Adrenal gland (tissue), 12 donors: ENCODE data around the gene SLC7A10. TPM values are rescaled to one million over a fixed set of nuclear protein-coding genes. Genes with fewer than 3 reads are reported as not detected.

Experiments
- DNase-seq, 7 donors: peaks; one replicate each; pipeline ENCODE4 v3.0.0-alpha.2; 2019 to 2020
- H3K27ac ChIP-seq, 5 donors: fragments of 200-600 bp; sonication (generic) in 4 of 5; 1 replicate in 3 of 5; 2 replicates in 2 of 5; pipeline versions ENCODE4 v1.5.1 to v1.8.0; 2016 to 2020; ENCODE audit warnings: mild to moderate bottlenecking in 1 of 5
- H3K27me3 ChIP-seq: fragments of 200-600 bp; 2 replicates; pipeline ENCODE4 v1.8.0; 2021
- H3K36me3 ChIP-seq, 2 donors: fragments of 200-600 bp; replicated peaks in 1 of 2; 1 replicate in 1 of 2; 2 replicates in 1 of 2; pipeline versions ENCODE4 v1.5.1 to v1.8.0; 2018 to 2022
- H3K4me1 ChIP-seq, 2 donors: fragments of 200-600 bp; replicated peaks in 1 of 2; 1 replicate in 1 of 2; 2 replicates in 1 of 2; pipeline versions ENCODE4 v1.5.1 to v1.8.0; 2018 to 2021
- H3K4me3 ChIP-seq, 4 donors: fragments of 200-600 bp; sonication (generic) in 3 of 4; one replicate each; pipeline ENCODE4 v1.5.1; 2016 to 2018
- H3K9me3 ChIP-seq, 3 donors: fragments of 200-600 bp; sonication (generic) in 1 of 3; replicated peaks in 1 of 3; 1 replicate in 2 of 3; 2 replicates in 1 of 3; pipeline versions ENCODE4 v1.5.1 to v1.8.0; 2016 to 2021
- POLR2A ChIP-seq, 2 donors: fragments of 450-650 bp; IDR thresholded peaks; one replicate each; pipeline ENCODE4 v1.6.1; 2017; ENCODE audit warnings: antibody characterized with exemption in 2 of 2, mild to moderate bottlenecking in 2 of 2, moderate library complexity in 1 of 2
- WGBS, 4 donors: extraction: QIAGEN DNeasy Blood & Tissue Kit in 2 of 4; methylation state at CpG; one replicate each; pipeline versions ENCODE4 v1.1.5 to v1.1.7; 2013 to 2017; 5-methylcytosine and 5-hydroxymethylcytosine counted together
- intact Hi-C, 2 donors: fragments of 100-400 bp; cut with DNase I; formaldehyde crosslinking; loops; one replicate each; pipeline versions ENCODE4 v1.14.1 to v1.15.0; 2022 to 2023
- polyA plus RNA-seq, 3 donors: library from polyadenylated mRNA; stranded (reverse); fragments of 200-250 nt in 2 of 3; fragments of 350-450 nt in 1 of 3; fragmentation: Illumina TruSeq in 1 of 3; extraction: RNeasy Lipid Tissue Mini Kit (QIAGEN cat#74804) in 1 of 3; gene quantifications; one replicate each; pipeline ENCODE4 v1.2.3, GENCODE V29; 2013 to 2014
- total RNA-seq, 9 donors: library from RNA; depleted of rRNA in 4 of 9; stranded (reverse); fragments of >200 nt in 4 of 9; fragments of 120-200 nt in 1 of 9; fragmentation: NEBNext Ultra II Directional in 1 of 9; extraction: Animal tissue kit (Norgen Biotek cat#: 25700) in 1 of 9; gene quantifications; one replicate each; pipeline versions ENCODE4 v1.1.0 to v1.2.4, GENCODE V29; 2013 to 2023
- TF ChIP-seq, protein P1 (sequence below), 6 experiments: fragments of 450-650 bp in 4 of 6; fragments of 200-600 bp in 2 of 6; sonication (generic) in 1 of 6; IDR thresholded peaks; 1 replicate in 5 of 6; 2 replicates in 1 of 6; pipeline versions ENCODE4 v1.5.1 to v1.8.0; 2016 to 2021; ENCODE audit warnings: antibody characterized with exemption in 6 of 6, mild to moderate bottlenecking in 2 of 6, moderate library complexity in 1 of 6
- donor health status: healthy with polysubstance abuse.
- donor health status: Bipolar disorder and iron deficiency.
- donor health status: DM: yes; HTN: yes; CAD: no.
- donor health status: DM: no; HTN: no; CAD: no.
- donor health status: DM: no; HTN: no; CAD: no.
- donor health status: DM: yes; HTN: yes; CAD: no.

Gene SLC7A10
- total and polyA plus RNA-seq, 12 donors: 0.14 to 9.3 (median 0.45) TPM; not detected in 4

DNA sequence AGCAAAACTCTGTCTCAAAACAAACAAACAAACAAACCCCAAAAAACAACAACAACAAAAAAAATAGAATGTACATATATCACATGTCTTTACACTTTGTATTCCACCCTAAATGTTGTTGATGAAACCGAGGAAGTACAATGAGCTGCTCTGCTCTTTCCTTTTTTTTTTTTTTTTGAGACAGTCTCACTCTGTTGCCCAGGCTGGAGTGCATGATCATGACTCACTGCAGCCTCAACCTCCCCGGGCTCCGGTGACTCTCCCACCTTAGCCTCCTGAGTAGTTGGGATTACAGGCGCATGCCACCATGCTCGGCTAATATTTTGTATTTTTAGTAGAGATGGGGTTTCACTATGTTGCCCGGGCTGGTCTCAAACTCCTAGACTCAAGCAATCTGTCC is 62.2 kb downstream of the SLC7A10 start:
- no peaks in the 10 kb centered on the region for H3K36me3 ChIP-seq
- TF ChIP-seq, protein P1, sequence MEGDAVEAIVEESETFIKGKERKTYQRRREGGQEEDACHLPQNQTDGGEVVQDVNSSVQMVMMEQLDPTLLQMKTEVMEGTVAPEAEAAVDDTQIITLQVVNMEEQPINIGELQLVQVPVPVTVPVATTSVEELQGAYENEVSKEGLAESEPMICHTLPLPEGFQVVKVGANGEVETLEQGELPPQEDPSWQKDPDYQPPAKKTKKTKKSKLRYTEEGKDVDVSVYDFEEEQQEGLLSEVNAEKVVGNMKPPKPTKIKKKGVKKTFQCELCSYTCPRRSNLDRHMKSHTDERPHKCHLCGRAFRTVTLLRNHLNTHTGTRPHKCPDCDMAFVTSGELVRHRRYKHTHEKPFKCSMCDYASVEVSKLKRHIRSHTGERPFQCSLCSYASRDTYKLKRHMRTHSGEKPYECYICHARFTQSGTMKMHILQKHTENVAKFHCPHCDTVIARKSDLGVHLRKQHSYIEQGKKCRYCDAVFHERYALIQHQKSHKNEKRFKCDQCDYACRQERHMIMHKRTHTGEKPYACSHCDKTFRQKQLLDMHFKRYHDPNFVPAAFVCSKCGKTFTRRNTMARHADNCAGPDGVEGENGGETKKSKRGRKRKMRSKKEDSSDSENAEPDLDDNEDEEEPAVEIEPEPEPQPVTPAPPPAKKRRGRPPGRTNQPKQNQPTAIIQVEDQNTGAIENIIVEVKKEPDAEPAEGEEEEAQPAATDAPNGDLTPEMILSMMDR (IDR thresholded peaks at IDR 0.05): no peak
- TF ChIP-seq POLR2A (IDR thresholded peaks at IDR 0.05): no peak
- no peak overlapping the region for H3K4me3 ChIP-seq
- no peaks in the 10 kb centered on the region for H3K4me1 ChIP-seq
- H3K9me3 ChIP-seq: no peaks in the 10 kb centered on the region
- 78 to 90% (median 86%) methylated on average over 6 of the region's 6 CpGs for WGBS, 4 donors
- H3K27me3 ChIP-seq: no peaks in the 10 kb centered on the region
- intact Hi-C loops: no loop called here
- no peak overlapping the region for H3K27ac ChIP-seq
- DNase-seq: no peak

- Histone ChIP-seq H3K4me3 (no peak overlapping the region), H3K9me3 (no peaks in the 10 kb centered on the region), H3K27ac (no peak overlapping the region), H3K27me3 (no peaks in the 10 kb centered on the region), H3K4me1 (no peaks in the 10 kb centered on the region), H3K36me3 (no peaks in the 10 kb centered on the region)
- 57 to 83% (median 73%) methylated on average over 3 to 4 of the region's 4 CpGs for WGBS, 4 donors
- intact Hi-C loops: no loop called here
- TF ChIP-seq, protein P1 (IDR thresholded peaks at IDR 0.05): no peak
- no peak for TF ChIP-seq POLR2A (IDR thresholded peaks at IDR 0.05)
- no peak for DNase-seq
These were observed 64.4 kb downstream of the SLC7A10 start for GRCh38 chr19:33161201-33161600.

DNA sequence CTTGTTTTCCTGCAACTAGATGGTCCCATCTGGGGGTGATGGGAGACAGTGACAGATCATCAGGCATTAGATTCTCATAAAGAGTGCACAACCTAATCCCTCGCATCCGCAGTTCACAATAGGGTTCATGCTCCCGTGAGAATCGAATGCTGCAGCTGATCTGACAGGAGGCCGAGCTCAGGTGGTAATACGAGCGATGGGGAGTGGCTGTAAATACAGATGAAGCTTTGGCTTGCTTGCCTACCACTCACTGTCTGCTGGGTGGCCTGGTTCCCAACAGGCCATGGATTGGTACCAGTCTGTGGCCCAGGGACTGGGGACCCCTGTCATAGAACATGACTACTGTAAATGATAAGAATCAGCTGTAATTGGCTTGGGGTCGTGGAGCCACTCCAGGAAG is 65.8 kb downstream of the SLC7A10 start:
- H3K36me3 ChIP-seq: no peaks in the 10 kb centered on the region
- no peaks in the 10 kb centered on the region for H3K9me3 ChIP-seq
- no peak for DNase-seq
- no peak overlapping the region for H3K4me3 ChIP-seq
- no peak for TF ChIP-seq POLR2A (IDR thresholded peaks at IDR 0.05)
- TF ChIP-seq, protein P1 (IDR thresholded peaks at IDR 0.05): no peak
- H3K27ac ChIP-seq: no peak overlapping the region
- no peaks in the 10 kb centered on the region for H3K27me3 ChIP-seq
- intact Hi-C loops: no loop called here
- no peaks in the 10 kb centered on the region for H3K4me1 ChIP-seq
- 88 to 95% (median 93%) methylated on average over 6 to 8 of the region's 8 CpGs for WGBS, 4 donors

DNA sequence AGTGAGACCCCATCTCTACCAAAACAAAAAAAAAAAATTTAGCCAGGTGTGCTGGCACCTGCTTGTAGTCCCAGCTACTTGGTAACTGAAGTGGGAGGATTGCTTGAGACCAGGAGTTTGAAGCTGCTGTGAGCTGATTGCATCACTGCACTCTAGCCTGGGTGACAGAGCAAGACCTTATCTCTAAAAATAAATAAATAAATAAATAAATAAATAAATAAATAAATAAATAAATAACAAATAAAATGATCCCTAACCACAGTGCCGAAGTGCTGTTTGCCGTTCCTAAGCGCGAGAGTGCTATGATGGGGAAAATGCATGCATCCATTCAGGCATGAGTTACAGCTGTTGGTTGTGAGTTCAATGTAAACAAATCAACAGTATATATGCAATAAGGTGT is 66.5 kb downstream of the SLC7A10 start:
- WGBS, 4 donors: 97 to 99% (median 98%) methylated on average over 4 of the region's 4 CpGs
- TF ChIP-seq POLR2A (IDR thresholded peaks at IDR 0.05): no peak
- TF ChIP-seq, protein P1 (IDR thresholded peaks at IDR 0.05): no peak
- H3K27me3 ChIP-seq: no peaks in the 10 kb centered on the region
- H3K27ac ChIP-seq: no peak overlapping the region
- no peaks in the 10 kb centered on the region for H3K9me3 ChIP-seq
- no peak overlapping the region for H3K4me3 ChIP-seq
- DNase-seq: no peak
- intact Hi-C loops: no loop called here
- H3K4me1 ChIP-seq: no peaks in the 10 kb centered on the region
- no peaks in the 10 kb centered on the region for H3K36me3 ChIP-seq

Other genes starting within 250 kb of the SLC7A10 start
- 1 to 10 TPM in 5 of 9 donors, under 1 TPM in 3, not detected in 1; 0.52 to 1.3 (median 1.0) TPM for gene RHPN2, start 161.0 kb downstream of the SLC7A10 start, total RNA-seq
- 1 to 10 TPM in 1 of 3 donors, under 1 TPM in 2; 0.54 to 1.3 (median 0.72) TPM for gene RHPN2, start 161.0 kb downstream of the SLC7A10 start, polyA plus RNA-seq
- 10 to 100 TPM in 1 of 9 donors, 1 to 10 TPM in 8; 4.6 to 11.6 (median 6.8) TPM for gene GPATCH1, start 144.7 kb downstream of the SLC7A10 start, total RNA-seq
- gene GPATCH1, start 144.7 kb downstream of the SLC7A10 start, polyA plus RNA-seq: 1 to 10 TPM; 7.0 to 10.0 (median 9.1) TPM
- gene WDR88, start 93.7 kb downstream of the SLC7A10 start, total RNA-seq: under 1 TPM in 1 of 9 donors, not detected in 8; 0.11 TPM
- under 1 TPM in 1 of 3 donors, not detected in 2; 0.03 TPM for gene WDR88, start 93.7 kb downstream of the SLC7A10 start, polyA plus RNA-seq
- 10 to 100 TPM; 10.1 to 92.8 (median 62.4) TPM for gene LRP3, start 31.5 kb downstream of the SLC7A10 start, total RNA-seq
- 10 to 100 TPM in 2 of 3 donors, 1 to 10 TPM in 1; 1.4 to 43.7 (median 23.7) TPM for gene LRP3, start 31.5 kb downstream of the SLC7A10 start, polyA plus RNA-seq
- 10 to 100 TPM in 2 of 9 donors, 1 to 10 TPM in 7; 1.6 to 24.6 (median 8.1) TPM for gene CEBPA, start 76.7 kb upstream of the SLC7A10 start, total RNA-seq
- gene CEBPA, start 76.7 kb upstream of the SLC7A10 start, polyA plus RNA-seq: 10 to 100 TPM in 2 of 3 donors, under 1 TPM in 1; 0.60 to 29.9 (median 10.1) TPM
- gene CEBPG, start 147.9 kb upstream of the SLC7A10 start, total RNA-seq: 10 to 100 TPM in 6 of 9 donors, 1 to 10 TPM in 3; 8.9 to 21.9 (median 10.9) TPM
- 10 to 100 TPM; 10.2 to 14.8 (median 10.6) TPM for gene CEBPG, start 147.9 kb upstream of the SLC7A10 start, polyA plus RNA-seq